Astrocyte of the cerebellum (primary cell): ENCODE data around the gene NSUN6.

ENCODE experiments used
- DNase-seq: peaks from one replicate; pipeline ENCODE4 v3.0.0-alpha.2; 2011; ENCODE audit warnings: low read depth
- H3K4me3 ChIP-seq: 2 replicates; pipeline ENCODE4 v1.5.1; 2011; ENCODE audit warnings: mild to moderate bottlenecking, low read depth, low read length, moderate library complexity
- in situ Hi-C: cut with HindIII; loops from 2 replicates; pipeline ENCODE4 v1.10.0; 2017; ENCODE audit warnings: low sequenced_read_pairs
- TF ChIP-seq, protein P1 (sequence below): IDR thresholded peaks from 2 replicates; pipeline ENCODE4 v1.5.1; 2012; ENCODE audit warnings: low read length, low read depth, moderate library complexity, mild to moderate bottlenecking; ENCODE audit errors: missing control alignments

Gene NSUN6

DNA sequence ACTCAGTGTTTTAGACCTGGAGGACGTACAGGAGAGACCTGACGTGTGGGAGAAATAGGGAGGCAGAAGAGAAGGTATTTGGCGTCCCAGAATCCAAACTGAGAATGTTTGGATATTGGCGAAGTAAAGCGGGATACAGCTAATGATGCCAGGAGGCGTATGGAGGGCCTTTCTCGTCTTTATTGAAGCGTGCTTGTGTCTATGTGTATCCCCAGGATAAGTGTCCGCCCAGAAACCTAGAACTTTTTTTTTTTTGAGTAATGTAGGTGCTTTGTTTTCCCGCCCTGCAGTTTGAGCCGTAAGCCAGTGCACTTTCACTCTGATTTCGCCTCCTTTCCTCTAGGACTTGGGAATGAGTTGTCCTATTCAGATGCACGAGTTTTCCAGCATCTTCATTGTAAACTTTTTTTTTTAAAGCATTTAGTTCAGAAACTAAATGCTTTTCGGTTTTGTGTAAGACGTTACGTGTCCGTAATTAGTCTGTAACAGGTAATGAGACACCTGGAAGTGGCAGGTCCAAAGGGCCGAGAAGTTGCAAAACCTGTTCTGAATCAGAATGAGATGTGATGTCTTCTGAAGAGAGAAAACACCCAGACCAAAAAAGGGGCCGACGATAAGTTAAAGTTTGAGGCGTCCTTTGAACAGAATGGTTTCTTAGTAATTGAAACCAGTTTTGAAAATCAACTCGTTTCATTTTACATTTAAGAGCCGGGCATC is 8.6 kb upstream of the NSUN6 start:
- in situ Hi-C loops = no loop called here
- no peak for DNase-seq

DNA sequence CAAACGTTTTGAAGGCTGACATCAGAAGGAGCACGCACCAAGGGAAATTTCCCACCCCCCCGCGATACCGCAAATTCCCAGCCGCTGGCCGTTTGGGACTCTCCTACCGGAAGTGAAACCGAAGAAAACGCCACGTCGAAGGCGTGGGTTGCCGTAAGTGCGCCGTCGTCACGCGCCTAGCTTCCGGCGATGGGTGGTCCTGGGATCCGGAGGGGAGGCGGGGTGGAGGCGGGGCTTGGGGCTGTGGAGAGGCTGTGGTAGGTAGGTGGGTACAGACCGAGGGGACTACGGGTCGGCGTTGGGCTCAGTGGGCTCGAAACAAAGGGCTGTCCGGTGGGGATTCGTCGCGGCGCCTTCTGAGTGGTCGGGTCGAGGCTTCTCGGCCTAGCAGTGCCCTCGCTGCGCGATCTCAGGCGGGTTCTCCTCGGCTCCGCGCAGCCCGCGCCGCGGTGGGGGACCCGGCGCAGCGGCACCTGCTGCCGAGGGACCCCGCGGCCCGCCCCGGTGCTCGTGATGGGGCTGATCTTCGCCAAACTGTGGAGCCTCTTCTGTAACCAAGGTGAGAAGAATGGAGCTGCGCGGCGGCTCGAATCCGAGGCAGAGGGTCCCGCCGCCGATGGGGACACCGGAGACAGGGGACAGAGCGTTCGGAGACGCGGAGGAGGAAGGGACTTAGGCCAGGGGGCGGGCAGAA is 7.9 kb upstream of the NSUN6 start, which contains the start of gene ARL5B:
Gene ARL5B, plus strand, starts transcription at position 307 of the 694 bp plus-strand sequence. Its CDS starts 207 bp downstream, at position 514.
- TF ChIP-seq, protein P1, sequence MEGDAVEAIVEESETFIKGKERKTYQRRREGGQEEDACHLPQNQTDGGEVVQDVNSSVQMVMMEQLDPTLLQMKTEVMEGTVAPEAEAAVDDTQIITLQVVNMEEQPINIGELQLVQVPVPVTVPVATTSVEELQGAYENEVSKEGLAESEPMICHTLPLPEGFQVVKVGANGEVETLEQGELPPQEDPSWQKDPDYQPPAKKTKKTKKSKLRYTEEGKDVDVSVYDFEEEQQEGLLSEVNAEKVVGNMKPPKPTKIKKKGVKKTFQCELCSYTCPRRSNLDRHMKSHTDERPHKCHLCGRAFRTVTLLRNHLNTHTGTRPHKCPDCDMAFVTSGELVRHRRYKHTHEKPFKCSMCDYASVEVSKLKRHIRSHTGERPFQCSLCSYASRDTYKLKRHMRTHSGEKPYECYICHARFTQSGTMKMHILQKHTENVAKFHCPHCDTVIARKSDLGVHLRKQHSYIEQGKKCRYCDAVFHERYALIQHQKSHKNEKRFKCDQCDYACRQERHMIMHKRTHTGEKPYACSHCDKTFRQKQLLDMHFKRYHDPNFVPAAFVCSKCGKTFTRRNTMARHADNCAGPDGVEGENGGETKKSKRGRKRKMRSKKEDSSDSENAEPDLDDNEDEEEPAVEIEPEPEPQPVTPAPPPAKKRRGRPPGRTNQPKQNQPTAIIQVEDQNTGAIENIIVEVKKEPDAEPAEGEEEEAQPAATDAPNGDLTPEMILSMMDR = no peak
- in situ Hi-C loops = no loop called here
- H3K4me3 ChIP-seq = peak within 1 kb of the TSS; percentile 97
- peak; percentile 98 for DNase-seq

More for the DNA sequence above, 8.6 kb upstream of the NSUN6 start:
- peak overlapping the region; percentile 97 for H3K4me3 ChIP-seq
- TF ChIP-seq, protein P1 = no peak

DNA sequence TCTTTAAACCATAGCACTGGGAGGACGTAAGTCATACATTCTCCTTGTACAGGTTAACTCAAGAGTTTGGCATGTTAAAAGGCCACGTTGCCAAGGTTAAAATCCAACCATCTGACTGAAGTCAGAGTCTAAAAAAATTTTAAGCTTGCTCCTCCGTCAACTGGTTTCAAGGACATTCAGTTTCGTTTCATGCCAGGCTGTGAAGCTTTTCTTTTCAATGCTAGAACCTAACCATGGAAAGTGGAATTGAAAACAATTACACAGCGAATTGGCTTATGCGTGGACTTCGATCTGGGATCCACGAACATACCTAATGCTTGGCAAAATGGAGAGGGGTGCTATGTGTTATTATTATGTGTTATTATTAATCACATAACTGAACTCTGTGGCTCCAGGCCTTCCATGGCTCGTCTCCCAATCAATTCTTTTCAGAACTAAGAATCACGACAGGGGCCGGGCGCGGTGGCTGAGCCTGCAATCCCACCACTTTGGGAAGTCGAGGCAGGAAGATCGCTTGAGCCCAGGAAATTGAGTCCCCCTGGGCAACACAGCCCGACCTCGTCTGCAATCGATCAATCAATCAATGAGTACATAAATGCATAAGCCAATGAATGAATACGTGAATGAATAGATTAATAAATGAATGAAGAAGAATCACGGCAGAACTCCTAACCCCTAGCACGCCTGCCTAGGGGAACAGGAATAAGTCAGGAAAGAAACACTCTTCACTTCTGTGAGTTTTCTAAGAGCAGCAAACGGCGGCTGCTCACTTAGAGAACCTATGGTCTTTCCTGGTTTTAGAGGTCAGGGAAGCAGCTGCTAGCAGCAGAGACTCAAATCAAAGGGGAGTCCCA is 7.1 kb upstream of the NSUN6 start:
- no peak for DNase-seq
- TF ChIP-seq, protein P1 = no peak
- H3K4me3 ChIP-seq = peak overlapping the region; percentile 97
- in situ Hi-C loops = no loop called here

DNA sequence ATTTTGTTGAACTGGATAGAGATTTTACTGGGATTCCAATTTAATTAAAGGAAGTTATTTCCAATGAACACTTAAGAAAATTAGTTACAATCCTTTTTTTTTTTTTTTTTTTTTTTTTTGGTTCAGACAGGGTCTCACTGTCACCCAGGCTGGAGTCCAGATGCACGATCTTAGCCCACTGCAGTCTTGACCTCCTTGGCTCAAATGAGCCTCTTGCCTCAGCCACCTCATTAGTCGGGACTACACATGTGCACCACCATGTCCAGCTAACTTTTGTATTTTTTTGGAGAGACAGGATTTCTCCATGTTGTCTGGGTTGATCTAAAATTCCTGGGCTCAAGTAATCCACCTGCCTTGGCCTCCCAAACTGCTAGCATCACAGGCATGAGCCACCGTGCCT is 5.3 kb upstream of the NSUN6 start:
- in situ Hi-C loops = no loop called here
- H3K4me3 ChIP-seq = no peak overlapping the region
- TF ChIP-seq, protein P1 = no peak
- no peak for DNase-seq

DNA sequence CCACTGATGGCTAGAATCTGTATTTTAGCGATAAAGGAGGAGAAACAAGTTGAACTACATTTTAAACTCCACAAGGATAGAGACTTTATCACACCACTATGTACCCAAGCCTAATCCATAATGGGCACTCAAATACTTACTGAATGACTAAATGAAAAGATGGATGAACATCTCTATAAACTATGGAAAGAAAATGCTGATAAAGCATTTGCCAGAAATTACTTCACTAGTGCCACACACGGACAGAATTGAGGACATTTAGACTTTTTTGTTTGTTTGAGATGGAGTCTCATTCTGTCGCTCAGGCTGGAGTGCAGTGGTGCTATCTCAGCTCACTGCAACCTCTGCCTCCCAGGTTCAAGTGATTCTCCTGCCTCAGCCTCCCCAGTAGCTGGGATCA is 1.7 kb upstream of the NSUN6 start:
- no peak for DNase-seq
- no peak overlapping the region for H3K4me3 ChIP-seq
- TF ChIP-seq, protein P1 = no peak
- in situ Hi-C loops = no loop called here

DNA sequence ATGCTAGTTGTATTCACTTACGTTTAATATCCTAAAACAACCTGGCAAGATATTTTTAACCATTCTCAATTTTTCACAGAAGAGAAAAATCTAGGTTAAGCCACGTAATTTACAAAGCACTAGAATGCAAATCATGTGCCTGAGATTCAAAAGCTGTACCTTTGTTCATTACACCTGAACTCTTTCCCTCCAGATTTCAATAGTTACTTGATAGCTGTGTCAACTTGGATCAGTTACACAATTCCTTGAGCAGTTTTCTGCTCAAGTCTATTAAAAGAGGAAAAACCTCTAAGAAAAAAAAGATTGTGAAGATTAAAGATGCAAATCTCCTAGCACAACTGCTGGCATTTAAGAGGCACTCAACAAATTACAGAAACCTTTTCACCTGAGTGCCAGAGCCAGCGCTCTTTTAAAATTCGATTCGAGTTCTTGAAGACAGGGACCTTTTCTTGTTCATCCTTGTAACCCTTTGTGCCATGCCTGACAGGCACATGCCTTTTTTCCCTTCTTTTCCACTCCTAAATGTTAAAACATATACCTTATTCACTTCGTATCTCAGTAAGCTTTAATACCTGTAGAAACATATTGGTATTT is 886 bp downstream of the NSUN6 start:
- TF ChIP-seq, protein P1 = no peak
- in situ Hi-C loops = no loop called here
- DNase-seq = no peak
- H3K4me3 ChIP-seq = peak overlapping the region; percentile 81
